SU-DHL-6 (cell line): ENCODE measurements around the gene SLC17A7.

Experiments
- EZH2phosphoT487 ChIP-seq: fragments of 200-600 bp; sonication (generic), shearing (Covaris generic); conservative IDR thresholded peaks from 2 replicates; pipeline ENCODE4 v1.6.1; 2018; ENCODE audit warnings: mild to moderate bottlenecking, antibody characterized with exemption, low read length, moderate library complexity, mixed read lengths
- TF ChIP-seq, protein P1 (sequence below): fragments of 200-600 bp; sonication (generic); IDR thresholded peaks from one replicate; pipeline ENCODE4 v1.5.1; 2017; ENCODE audit warnings: antibody characterized with exemption, mild to moderate bottlenecking, low read length, moderate library complexity; ENCODE audit not compliant: insufficient read depth, poor library complexity, severe bottlenecking

DNA sequence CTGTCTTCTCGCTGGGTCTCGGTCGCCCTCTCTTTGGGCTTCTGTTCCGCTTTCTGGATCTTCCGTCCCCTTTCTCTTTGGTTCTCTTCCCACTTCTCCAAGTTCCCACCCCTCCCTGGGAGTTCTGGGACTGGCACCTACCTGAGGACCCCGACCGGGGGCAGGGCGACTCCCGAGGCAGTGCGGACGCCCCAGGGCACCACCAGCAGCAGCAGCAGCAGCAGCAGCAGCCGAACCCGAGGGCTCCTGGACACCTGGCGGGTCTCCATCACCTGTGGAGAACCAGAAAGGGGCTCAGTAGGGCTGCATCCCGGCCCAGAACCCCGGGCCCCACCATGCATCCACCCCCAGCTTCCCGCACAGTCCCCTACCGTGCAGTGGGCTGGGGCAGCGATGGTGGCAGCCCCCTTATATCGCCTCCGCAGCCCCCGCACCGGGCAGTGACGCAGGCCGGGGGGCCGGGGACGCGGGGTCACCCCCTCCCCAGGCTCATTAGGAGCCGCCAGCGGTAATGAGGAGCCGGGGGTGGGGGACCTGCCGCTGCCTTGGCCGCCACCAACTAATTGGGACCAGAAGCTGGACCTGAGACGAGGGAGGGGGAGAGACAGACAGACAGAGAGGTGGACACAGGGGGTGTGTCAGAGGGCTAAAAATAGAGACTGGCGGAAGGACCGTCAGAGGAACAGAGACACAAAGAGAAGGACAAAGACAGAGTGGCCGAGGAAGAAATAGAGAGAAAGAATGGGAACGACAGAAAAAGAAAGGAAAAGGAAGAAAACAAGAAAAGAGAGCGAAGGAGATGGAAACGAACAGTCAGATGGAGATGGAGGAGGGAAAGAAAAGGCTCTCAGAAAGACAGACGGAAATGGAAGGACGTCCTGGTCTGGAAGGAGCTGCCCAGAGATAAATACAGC, 18.0 kb downstream of the SLC17A7 start, which contains the start of gene PTH2:
- TF ChIP-seq, protein P1, sequence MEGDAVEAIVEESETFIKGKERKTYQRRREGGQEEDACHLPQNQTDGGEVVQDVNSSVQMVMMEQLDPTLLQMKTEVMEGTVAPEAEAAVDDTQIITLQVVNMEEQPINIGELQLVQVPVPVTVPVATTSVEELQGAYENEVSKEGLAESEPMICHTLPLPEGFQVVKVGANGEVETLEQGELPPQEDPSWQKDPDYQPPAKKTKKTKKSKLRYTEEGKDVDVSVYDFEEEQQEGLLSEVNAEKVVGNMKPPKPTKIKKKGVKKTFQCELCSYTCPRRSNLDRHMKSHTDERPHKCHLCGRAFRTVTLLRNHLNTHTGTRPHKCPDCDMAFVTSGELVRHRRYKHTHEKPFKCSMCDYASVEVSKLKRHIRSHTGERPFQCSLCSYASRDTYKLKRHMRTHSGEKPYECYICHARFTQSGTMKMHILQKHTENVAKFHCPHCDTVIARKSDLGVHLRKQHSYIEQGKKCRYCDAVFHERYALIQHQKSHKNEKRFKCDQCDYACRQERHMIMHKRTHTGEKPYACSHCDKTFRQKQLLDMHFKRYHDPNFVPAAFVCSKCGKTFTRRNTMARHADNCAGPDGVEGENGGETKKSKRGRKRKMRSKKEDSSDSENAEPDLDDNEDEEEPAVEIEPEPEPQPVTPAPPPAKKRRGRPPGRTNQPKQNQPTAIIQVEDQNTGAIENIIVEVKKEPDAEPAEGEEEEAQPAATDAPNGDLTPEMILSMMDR, result no peak
- no peak for TF ChIP-seq EZH2phosphoT487
